Measurements from ENCODE around the gene ITPKC. TPM values are rescaled to one million over a fixed set of nuclear protein-coding genes. Genes with fewer than 3 reads are reported as not detected.

Gene ITPKC
- total RNA-seq, 4 donors from 2014 or later, result 20.9 to 68.6 (median 40.5) TPM

DNA sequence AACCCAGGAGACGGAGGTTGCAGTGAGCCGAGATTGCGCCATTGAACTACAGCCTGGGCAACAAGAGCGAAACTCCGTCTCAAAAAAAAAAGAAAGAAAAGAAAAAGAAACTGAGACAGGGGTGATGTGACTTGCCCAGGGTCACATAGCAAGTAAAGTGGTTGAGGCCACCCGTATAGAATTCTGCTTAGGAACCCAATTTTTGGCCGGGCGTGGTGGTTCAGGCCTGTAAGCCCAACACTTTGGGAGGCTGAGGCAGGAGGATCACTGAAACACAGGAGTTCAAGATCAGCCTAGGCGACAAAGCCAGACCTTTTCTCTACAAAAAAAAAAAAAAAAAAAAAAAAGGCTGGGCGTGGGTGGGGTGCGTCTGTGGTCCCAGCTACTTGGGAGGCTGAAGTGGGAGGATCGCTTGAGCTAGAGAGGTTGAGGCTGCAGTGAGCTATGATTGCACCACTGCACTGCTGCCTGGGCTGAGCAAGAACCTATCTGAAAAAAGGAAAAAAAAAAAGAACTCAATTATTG is 35.4 kb downstream of the ITPKC start:
- TF ChIP-seq, protein P1, sequence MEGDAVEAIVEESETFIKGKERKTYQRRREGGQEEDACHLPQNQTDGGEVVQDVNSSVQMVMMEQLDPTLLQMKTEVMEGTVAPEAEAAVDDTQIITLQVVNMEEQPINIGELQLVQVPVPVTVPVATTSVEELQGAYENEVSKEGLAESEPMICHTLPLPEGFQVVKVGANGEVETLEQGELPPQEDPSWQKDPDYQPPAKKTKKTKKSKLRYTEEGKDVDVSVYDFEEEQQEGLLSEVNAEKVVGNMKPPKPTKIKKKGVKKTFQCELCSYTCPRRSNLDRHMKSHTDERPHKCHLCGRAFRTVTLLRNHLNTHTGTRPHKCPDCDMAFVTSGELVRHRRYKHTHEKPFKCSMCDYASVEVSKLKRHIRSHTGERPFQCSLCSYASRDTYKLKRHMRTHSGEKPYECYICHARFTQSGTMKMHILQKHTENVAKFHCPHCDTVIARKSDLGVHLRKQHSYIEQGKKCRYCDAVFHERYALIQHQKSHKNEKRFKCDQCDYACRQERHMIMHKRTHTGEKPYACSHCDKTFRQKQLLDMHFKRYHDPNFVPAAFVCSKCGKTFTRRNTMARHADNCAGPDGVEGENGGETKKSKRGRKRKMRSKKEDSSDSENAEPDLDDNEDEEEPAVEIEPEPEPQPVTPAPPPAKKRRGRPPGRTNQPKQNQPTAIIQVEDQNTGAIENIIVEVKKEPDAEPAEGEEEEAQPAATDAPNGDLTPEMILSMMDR (IDR thresholded peaks at IDR 0.05; ENCODE audit: low read depth), result no peak

DNA sequence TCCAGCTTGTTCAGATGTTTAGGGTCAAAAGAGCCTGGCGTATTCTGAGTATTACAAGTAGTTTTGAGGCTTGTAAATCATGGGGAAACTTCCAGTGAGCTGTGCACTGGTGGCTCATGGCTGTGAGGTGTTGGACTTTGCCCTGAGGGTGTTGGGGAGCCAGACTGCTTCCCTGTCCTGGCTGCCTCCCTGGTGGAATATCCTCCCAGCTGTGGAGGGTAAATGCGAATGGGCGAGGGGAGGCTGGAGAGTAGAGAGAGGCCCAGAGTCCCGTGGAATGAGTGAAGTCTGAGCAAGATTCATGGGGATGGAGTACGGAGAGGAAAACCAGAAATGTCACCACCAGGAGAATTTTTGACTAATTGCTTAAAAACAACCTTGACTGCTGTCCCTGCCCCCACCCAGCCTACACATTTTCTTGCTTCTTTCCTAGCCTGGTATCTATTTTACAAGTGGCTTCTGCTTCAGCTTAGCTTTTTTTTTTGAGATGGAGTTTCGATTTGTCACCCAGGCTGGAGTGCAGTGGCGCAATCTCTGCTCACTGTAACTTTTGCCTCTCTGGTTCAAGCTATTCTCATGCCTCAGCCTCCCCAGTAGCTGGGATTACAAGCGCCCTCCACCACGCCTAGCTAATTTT is 37.8 kb downstream of the ITPKC start:
- TF ChIP-seq, protein P1 (IDR thresholded peaks at IDR 0.05; ENCODE audit: low read depth), result no peak

DNA sequence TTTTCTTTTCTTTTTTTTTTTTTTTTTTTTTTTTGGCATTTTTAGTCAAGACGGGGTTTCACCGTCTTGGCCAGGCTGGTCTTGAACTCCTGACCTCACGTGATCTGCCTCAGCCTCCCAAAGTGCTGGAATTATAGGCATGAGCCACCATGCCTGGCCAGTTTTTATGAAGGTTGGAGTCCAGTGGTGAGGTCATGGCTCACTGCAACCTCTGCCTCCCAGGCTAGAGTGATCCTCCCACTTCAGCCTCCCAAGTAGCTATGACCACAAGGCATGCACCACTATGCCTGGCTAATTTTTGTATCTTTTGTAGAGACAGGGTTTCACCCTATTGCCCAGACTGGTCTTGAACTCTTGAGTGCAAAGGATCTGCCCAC is 38.3 kb downstream of the ITPKC start:
- TF ChIP-seq, protein P1 (IDR thresholded peaks at IDR 0.05; ENCODE audit: low read depth), result no peak

DNA sequence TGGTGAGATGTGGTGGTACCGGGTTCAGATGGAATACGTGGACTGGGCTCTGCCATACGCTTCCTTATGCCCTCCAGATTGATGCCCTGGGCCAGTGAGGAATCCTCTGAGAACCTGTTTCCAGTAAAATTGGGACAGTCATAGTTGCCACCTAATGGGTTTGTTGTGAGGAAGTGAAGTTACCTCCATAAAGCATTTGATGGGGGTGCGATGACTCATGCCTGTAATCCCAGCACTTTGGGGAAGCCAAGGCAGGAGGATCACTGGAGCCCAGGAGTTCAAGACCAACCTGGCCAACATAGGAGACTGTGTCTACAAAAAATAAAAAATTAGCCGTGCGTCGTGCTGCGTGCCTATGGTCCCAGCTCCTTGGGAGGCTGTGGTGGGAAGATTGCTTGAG is 38.9 kb downstream of the ITPKC start:
- TF ChIP-seq, protein P1 (IDR thresholded peaks at IDR 0.05; ENCODE audit: low read depth), result no peak

DNA sequence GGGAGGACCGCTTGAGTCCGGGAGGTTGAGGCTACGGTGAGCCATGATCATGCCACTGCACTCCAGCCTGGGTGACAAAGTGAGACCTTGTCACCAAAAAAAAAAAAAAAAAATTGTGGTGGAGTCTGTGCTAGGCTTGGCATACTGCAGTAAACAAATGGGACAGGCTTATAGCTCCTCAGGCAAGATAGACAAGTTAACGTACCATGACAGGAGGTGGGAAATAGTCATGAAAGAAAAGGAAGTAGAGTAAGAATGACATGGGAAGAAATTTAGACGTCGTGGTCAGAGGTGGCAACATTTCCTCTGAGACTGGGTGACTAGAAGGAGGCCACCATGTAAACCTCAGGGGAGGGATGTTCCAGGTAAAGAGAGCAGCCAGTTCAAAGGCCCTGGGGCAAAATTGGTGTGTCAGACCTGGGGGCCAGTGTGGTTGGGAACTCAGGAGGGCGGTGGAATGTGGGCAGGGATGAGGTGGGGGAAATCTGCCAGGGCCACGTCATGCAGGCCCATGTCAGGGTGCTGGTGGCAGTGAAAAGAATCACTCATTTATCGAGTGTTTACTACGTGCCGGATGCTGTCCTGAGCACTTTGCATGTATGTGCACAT is 39.7 kb downstream of the ITPKC start:
- TF ChIP-seq, protein P1 (IDR thresholded peaks at IDR 0.05; ENCODE audit: low read depth), result no peak

DNA sequence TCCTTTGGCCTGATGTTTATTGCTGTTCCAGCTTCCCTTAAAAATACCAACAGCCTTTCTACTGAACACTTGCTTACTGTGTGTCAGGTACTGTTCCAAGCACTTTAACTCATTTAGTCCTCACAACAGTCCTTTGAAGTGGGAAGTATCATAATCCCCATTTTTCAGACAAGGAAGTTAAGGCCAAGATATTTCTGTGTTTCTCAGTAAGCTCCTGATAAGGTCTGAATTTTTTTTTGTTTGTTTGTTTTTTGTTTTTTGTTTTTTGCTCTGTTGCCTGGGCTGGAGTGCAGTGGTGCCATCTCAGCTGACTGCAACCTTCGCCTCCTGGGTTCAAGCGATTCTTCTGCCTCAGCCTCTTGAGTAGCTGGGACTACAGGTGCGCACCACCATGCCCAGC is 41.6 kb downstream of the ITPKC start:
- TF ChIP-seq, protein P1 (IDR thresholded peaks at IDR 0.05; ENCODE audit: low read depth), result no peak

DNA sequence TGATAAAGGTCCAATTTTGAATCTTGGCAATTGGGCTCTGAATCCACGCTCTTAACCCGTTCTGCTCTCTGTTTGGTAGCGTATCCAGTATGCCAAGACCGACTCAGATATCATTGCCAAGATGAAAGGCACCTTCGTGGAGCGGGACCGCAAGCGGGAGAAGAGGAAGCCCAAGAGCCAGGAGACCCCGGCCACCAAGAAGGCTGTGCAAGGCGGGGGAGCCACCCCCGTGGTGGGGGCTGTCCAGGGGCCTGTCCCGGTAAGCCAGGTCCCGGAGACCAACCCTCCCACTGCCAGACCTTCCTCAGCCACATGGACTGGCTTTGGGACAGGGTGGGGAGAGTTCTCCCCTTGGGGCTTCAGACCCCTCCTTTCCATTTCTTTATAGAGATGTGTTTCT is 42.4 kb downstream of the ITPKC start:
- TF ChIP-seq, protein P1 (IDR thresholded peaks at IDR 0.05; ENCODE audit: low read depth), result no peak
